ENCODE measurements around the gene DDX50.
"Not testable (repeated sequence)": the region's sequence is repeated elsewhere in the genome, so short reads cannot be mapped to it uniquely, and the experiment has no call there.

The DDX50 gene

DNA sequence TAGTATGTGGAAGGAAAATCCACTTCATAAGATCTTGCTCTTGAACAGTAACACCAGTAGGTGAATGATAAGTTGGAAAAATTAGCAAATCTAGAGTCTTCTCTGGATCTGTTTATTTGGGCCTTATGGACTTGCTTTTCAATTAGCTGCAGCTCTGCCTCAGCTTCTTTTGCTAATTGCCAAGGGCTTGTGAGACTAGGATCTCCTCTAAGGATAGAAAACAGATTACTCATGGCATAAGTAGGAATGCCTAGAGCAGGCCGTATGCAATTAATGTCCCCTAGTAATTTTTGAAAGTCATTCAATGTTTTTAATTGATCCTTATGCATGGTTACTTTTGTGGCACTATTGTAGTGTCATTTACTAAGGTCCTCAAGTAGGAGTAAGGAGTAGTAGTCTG lies 36.5 kb upstream of the DDX50 start:
- Histone ChIP-seq H3K79me2 (no peaks in the 10 kb centered on the region), H2AFZ (no peak overlapping the region), H3K27ac (no peak overlapping the region), H3K4me1 (no peaks in the 10 kb centered on the region), H3K4me3 (ENCODE audit: low read depth, low read length) (no peak overlapping the region), H3K27me3 (ENCODE audit: control insufficient read depth, insufficient read depth, low read length) (no peaks in the 10 kb centered on the region), H3K4me2 (ENCODE audit: low read length) (no peak overlapping the region), H3K36me3 (ENCODE audit: control insufficient read depth, insufficient read depth, low read length) (no peaks in the 10 kb centered on the region), H3K9ac (no peak overlapping the region), H3K9me3 (ENCODE audit: control insufficient read depth, low read length) (no peaks in the 10 kb centered on the region)
- TF ChIP-seq, protein P1, sequence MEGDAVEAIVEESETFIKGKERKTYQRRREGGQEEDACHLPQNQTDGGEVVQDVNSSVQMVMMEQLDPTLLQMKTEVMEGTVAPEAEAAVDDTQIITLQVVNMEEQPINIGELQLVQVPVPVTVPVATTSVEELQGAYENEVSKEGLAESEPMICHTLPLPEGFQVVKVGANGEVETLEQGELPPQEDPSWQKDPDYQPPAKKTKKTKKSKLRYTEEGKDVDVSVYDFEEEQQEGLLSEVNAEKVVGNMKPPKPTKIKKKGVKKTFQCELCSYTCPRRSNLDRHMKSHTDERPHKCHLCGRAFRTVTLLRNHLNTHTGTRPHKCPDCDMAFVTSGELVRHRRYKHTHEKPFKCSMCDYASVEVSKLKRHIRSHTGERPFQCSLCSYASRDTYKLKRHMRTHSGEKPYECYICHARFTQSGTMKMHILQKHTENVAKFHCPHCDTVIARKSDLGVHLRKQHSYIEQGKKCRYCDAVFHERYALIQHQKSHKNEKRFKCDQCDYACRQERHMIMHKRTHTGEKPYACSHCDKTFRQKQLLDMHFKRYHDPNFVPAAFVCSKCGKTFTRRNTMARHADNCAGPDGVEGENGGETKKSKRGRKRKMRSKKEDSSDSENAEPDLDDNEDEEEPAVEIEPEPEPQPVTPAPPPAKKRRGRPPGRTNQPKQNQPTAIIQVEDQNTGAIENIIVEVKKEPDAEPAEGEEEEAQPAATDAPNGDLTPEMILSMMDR (IDR thresholded peaks at IDR 0.05): no peak

DNA sequence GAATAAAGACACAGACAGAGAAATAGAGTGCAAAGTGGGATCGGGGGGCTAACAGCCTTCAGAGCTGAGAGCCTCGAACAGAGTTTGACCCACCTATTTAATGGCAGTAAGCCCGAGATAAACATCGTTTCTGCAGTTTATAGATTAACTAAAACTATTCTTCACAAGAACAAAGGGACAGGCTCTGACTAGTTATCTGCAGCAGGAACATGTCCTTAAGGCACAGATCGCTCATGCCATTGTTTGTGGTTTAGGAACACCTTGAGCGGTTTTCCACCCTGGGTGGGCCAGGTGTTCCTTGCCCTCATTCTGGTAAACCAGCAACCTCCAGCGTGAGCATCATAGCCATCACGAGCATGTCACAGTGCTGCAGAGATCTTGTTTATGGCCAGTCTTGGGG lies 32.9 kb upstream of the DDX50 start:
- H3K27ac ChIP-seq; H3K4me3 ChIP-seq (ENCODE audit: low read depth, low read length); H3K27me3 ChIP-seq (ENCODE audit: control insufficient read depth, insufficient read depth, low read length); H3K79me2 ChIP-seq; H3K9ac ChIP-seq; H3K4me1 ChIP-seq; H3K36me3 ChIP-seq (ENCODE audit: control insufficient read depth, insufficient read depth, low read length); H2AFZ ChIP-seq; H3K4me2 ChIP-seq (ENCODE audit: low read length); H3K9me3 ChIP-seq (ENCODE audit: control insufficient read depth, low read length): not testable (repeated sequence)

DNA sequence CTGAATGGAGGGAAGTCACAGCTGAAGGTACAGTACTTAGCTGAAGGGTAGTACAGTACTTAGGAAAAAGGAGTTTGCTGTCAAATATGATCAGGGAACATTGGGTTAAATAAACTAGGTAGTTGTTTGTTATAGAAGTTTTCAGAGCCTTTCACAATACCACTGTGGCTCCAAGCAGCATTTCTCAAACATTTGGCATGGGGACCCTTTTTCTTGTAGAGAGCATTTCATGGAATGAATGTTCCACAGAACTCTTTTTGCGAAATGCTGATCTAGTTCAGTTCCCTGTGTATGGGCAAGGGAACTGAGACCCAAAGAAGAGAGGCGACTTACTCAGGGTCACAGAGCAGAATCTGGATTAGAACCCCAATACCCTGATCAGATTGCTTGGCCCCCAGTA lies 31.5 kb upstream of the DDX50 start:
- Histone ChIP-seq H3K27ac (no peak overlapping the region), H3K9ac (no peak overlapping the region), H3K79me2 (no peaks in the 10 kb centered on the region), H2AFZ (no peak overlapping the region), H3K9me3 (ENCODE audit: control insufficient read depth, low read length) (no peaks in the 10 kb centered on the region), H3K4me3 (ENCODE audit: low read depth, low read length) (no peak overlapping the region), H3K27me3 (ENCODE audit: control insufficient read depth, insufficient read depth, low read length) (no peaks in the 10 kb centered on the region), H3K4me2 (ENCODE audit: low read length) (no peak overlapping the region), H3K4me1 (peaks cover 10% of the 10 kb centered on the region), H3K36me3 (ENCODE audit: control insufficient read depth, insufficient read depth, low read length) (no peaks in the 10 kb centered on the region)
- TF ChIP-seq, protein P1 (IDR thresholded peaks at IDR 0.05): no peak

DNA sequence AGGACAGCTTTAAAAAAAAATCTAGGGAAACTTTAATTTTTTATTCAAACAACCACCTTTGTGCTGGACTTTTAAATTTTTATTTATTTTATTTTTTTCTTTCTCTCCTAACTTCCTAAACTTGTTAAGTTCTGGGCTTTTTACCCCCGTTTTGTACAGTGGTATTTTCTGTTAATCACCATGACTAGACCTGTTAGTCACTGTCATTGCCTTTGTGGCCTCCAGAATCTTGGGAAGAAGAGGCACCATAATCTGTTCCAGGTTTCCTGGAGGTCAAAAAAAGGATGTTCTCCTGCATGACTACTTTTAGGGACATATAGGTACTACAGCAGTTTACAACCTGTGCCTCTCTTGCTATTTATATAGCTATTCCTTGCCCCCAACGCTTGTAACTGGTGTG lies 31.1 kb upstream of the DDX50 start:
- Histone ChIP-seq H3K4me3 (ENCODE audit: low read depth, low read length) (no peak overlapping the region), H3K4me2 (ENCODE audit: low read length) (no peak overlapping the region), H3K9me3 (ENCODE audit: control insufficient read depth, low read length) (no peaks in the 10 kb centered on the region), H3K27me3 (ENCODE audit: control insufficient read depth, insufficient read depth, low read length) (no peaks in the 10 kb centered on the region), H3K36me3 (ENCODE audit: control insufficient read depth, insufficient read depth, low read length) (no peaks in the 10 kb centered on the region), H3K27ac (no peak overlapping the region), H2AFZ (no peak overlapping the region), H3K79me2 (no peaks in the 10 kb centered on the region), H3K9ac (no peak overlapping the region), H3K4me1 (peaks cover 10% of the 10 kb centered on the region)
- TF ChIP-seq, protein P1 (IDR thresholded peaks at IDR 0.05): no peak

DNA sequence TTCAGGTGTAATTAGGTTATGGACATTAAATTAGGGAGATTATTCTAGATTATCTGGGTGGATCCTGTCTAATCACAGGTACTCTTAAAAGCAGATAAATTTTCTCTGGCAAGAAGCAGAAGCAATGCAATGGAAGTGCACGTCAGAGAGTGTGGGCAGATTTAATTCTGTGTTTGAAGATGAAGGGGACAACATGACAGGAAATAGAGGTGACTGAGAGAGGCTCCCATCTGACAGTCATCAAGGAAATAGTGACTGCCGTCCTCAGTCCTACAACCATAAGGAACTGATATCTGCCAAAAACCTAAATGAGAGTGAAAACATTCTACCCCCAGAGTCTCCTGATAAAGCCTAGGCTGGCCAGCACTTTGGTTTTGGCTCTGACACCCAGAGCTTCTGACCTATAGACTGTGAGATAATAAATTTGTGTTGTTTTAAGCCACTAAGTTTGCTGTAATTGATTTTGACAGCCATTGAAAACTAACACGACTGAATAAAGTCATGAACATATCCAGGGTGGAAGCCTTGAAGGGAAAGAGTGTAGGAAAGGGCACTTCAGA lies 30.5 kb upstream of the DDX50 start:
- H3K9ac ChIP-seq: no peak overlapping the region
- H3K4me1 ChIP-seq: peaks cover 10% of the 10 kb centered on the region
- no peaks in the 10 kb centered on the region for H3K36me3 ChIP-seq (ENCODE audit: control insufficient read depth, insufficient read depth, low read length)
- no peaks in the 10 kb centered on the region for H3K27me3 ChIP-seq (ENCODE audit: control insufficient read depth, insufficient read depth, low read length)
- no peaks in the 10 kb centered on the region for H3K79me2 ChIP-seq
- peak overlapping the region; percentile 12 for H3K27ac ChIP-seq
- H3K9me3 ChIP-seq (ENCODE audit: control insufficient read depth, low read length): no peaks in the 10 kb centered on the region
- H3K4me2 ChIP-seq (ENCODE audit: low read length): no peak overlapping the region
- H2AFZ ChIP-seq: no peak overlapping the region
- H3K4me3 ChIP-seq (ENCODE audit: low read depth, low read length): no peak overlapping the region
- TF ChIP-seq, protein P1 (IDR thresholded peaks at IDR 0.05): no peak

All from parathyroid adenoma (tissue), 2 donors.